Measurements from ENCODE around the gene PPP3R1. TPM values are rescaled to one million over a fixed set of nuclear protein-coding genes. Genes with fewer than 3 reads are reported as not detected.

Gene PPP3R1
- total and polyA plus RNA-seq, 2 donors (not counting 3 experiments of a cell fraction or from before 2014, with no cell fraction given) = 8.4 to 62.2 TPM

DNA sequence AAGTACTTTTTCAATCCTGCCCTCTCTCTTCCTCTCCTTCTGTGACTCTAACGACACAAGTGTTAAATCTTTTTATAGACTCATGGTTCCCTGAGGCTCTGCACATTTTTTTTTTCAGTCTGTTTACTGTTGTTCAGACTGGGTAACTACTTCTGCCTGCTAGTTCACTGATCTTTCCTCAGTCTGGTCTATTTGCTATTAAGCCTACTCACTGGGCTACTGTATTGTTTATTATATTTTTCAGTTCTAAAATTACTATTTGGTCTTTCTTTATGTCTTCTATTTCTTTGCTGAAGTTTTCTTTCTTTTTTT is 21.3 kb downstream of the PPP3R1 start:
- H3K4me1 ChIP-seq (ENCODE audit: control insufficient read depth, extremely low read depth, insufficient read depth, low read length) = peaks cover 14% of the 10 kb centered on the region
- BruUV-seq (replicated peaks) = no TSS peak
- H3K9me1 ChIP-seq (replicated peaks; ENCODE audit: control insufficient read depth, extremely low read depth, insufficient read depth, low read length) = no peaks in the 10 kb centered on the region
- H3K9ac ChIP-seq (replicated peaks; ENCODE audit: extremely low read depth, insufficient read depth, low read length) = peak overlapping the region; percentile 2
- H3K79me2 ChIP-seq (ENCODE audit: control insufficient read depth, insufficient read depth, low read length) = peaks cover 98% of the 10 kb centered on the region
- H3K27me3 ChIP-seq (ENCODE audit: control insufficient read depth in 2 of 2, insufficient read depth in 2 of 2, low read length in 2 of 2) = no peaks in the 10 kb centered on the region
- no peak for TF ChIP-seq POLR2AphosphoS5 (IDR thresholded peaks at IDR 0.05; ENCODE audit: insufficient read depth, low read depth, low read length)
- TF ChIP-seq MYC (IDR thresholded peaks at IDR 0.05; ENCODE audit: low read depth, low read length) = no peak
- TF ChIP-seq FOS (IDR thresholded peaks at IDR 0.05; ENCODE audit: borderline replicate concordance, insufficient read depth, low read length) = no peak
- no peak for TF ChIP-seq EZH2 (IDR thresholded peaks at IDR 0.05; ENCODE audit: borderline replicate concordance, low read depth, low read length, severe bottlenecking)
- no peak for TF ChIP-seq CTCF (IDR thresholded peaks at IDR 0.05; ENCODE audit: extremely low read depth in 1 of 2, insufficient read depth in 1 of 2, low read depth in 1 of 2, low read length in 2 of 2)
- no peak for TF ChIP-seq JUN (IDR thresholded peaks at IDR 0.05; ENCODE audit: borderline replicate concordance, insufficient read depth, insufficient read length, low read depth)
- no peak for TF ChIP-seq POLR2A (IDR thresholded peaks at IDR 0.05; ENCODE audit: low read depth, low read length)
- no peak for TF ChIP-seq GATA2 (IDR thresholded peaks at IDR 0.05; ENCODE audit: insufficient read depth, insufficient read length, low read depth, low read length)
- TF ChIP-seq MAX (IDR thresholded peaks at IDR 0.05; ENCODE audit: insufficient read depth, insufficient read length) = no peak
- DNase-seq (ENCODE audit: low read depth, low spot score) (no peak), FAIRE-seq (no peak)
- ChIA-PET POLR2A (no interaction called here), CTCF (interaction anchor here (0.7 to 1.4 kb wide), 7 partner anchors 8 to 109 kb away, joined by 3 to 4 read pairs (median 3); no protein-coding TSS in a partner anchor)
- H3K36me3 ChIP-seq (ENCODE audit: control insufficient read depth in 2 of 2, extremely low read depth in 1 of 2, insufficient read depth in 2 of 2, low read length in 2 of 2) = no peaks in the 10 kb centered on the region
- dilution Hi-C loops (cut with MboI; ENCODE audit: extremely low pct_ligation_motif_present, low sequenced_read_pairs) = no loop called here
- intact Hi-C loops (cut with micrococcal nuclease) = no loop called here
- H3K27ac ChIP-seq (ENCODE audit: insufficient read depth, low read depth, low read length) = peak overlapping the region; percentile 3
- peak overlapping the region; percentile 63 for H3K4me2 ChIP-seq (ENCODE audit: insufficient read depth, low read length)
- no peak overlapping the region for H3K4me3 ChIP-seq (replicated peaks in 1 of 3; ENCODE audit: insufficient read depth in 1 of 3, low read depth in 1 of 3, low read length in 3 of 3)
- H4K20me1 ChIP-seq (replicated peaks; ENCODE audit: control insufficient read depth, extremely low read depth, insufficient read depth, low read length) = peaks cover 28% of the 10 kb centered on the region
- no peak overlapping the region for H2AFZ ChIP-seq (ENCODE audit: low read depth, low read length)
- no peaks in the 10 kb centered on the region for H3K9me3 ChIP-seq (replicated peaks; ENCODE audit: control insufficient read depth, insufficient read depth, low read length)

Data from endothelial cell of umbilical vein (primary cell).